Measurements from ENCODE around the gene PCDHGA5.

PCDHGA5 gene

GRCh38 chr5:141356133-141356532 lies 7.8 kb upstream of the PCDHGA5 start:
- TF ChIP-seq CTCF (IDR thresholded peaks at IDR 0.05): no peak
- no peak for TF ChIP-seq ZFX (IDR thresholded peaks at IDR 0.05; ENCODE audit: borderline replicate concordance)
- H3K27ac ChIP-seq: no peak overlapping the region

- no peak overlapping the region for H3K27ac ChIP-seq
- TF ChIP-seq ZFX (IDR thresholded peaks at IDR 0.05; ENCODE audit: borderline replicate concordance) (no peak), CTCF (IDR thresholded peaks at IDR 0.05) (no peak)
Observed at GRCh38 chr5:141356950-141357349, 7.0 kb upstream of the PCDHGA5 start.

- no peak within 1 kb of the TSS for H3K27ac ChIP-seq
- TF ChIP-seq CTCF (IDR thresholded peaks at IDR 0.05) (peak; percentile 60), ZFX (IDR thresholded peaks at IDR 0.05; ENCODE audit: borderline replicate concordance) (no peak)
Observed at GRCh38 chr5:141359790-141360426, 4.1 kb upstream of the PCDHGA5 start, which contains the start of gene PCDHGB2. TSS of gene PCDHGB2 (plus strand) at chr5:141359994. CDS start at chr5:141360136, 142 bp downstream.

GRCh38 chr5:141360685-141361084 lies 3.3 kb upstream of the PCDHGA5 start:
- TF ChIP-seq ZFX (IDR thresholded peaks at IDR 0.05; ENCODE audit: borderline replicate concordance): no peak
- no peak overlapping the region for H3K27ac ChIP-seq

- TF ChIP-seq ZFX (IDR thresholded peaks at IDR 0.05; ENCODE audit: borderline replicate concordance) (no peak), CTCF (IDR thresholded peaks at IDR 0.05) (no peak)
- no peak overlapping the region for H3K27ac ChIP-seq
Observed at GRCh38 chr5:141362719-141363118, 1.2 kb upstream of the PCDHGA5 start.

GRCh38 chr5:141366016-141366896 lies 2.3 kb downstream of the PCDHGA5 start:
- H3K27ac ChIP-seq: no peak overlapping the region
- no peak for TF ChIP-seq ZFX (IDR thresholded peaks at IDR 0.05; ENCODE audit: borderline replicate concordance)
- TF ChIP-seq CTCF (IDR thresholded peaks at IDR 0.05): no peak

- no peak for TF ChIP-seq ZFX (IDR thresholded peaks at IDR 0.05; ENCODE audit: borderline replicate concordance)
- TF ChIP-seq CTCF (IDR thresholded peaks at IDR 0.05): peak; percentile 45
- H3K27ac ChIP-seq: no peak within 1 kb of the TSS
Observed at GRCh38 chr5:141369994-141370848, 6.3 kb downstream of the PCDHGA5 start, which contains the start of gene PCDHGB3. TSS of gene PCDHGB3 (plus strand) at chr5:141370242. CDS start at chr5:141370395, 153 bp downstream.

All from 22Rv1 (cell line).